ENCODE results near the gene KDM3A. TPM values are rescaled to one million over a fixed set of nuclear protein-coding genes. Genes with fewer than 3 reads are reported as not detected.

The KDM3A gene
- total RNA-seq, 1 donor from 2014 or later: 46.0 TPM

- peaks cover 8% of the 10 kb centered on the region for H3K9me3 Mint-ChIP-seq
- TF ChIP-seq, protein P1, sequence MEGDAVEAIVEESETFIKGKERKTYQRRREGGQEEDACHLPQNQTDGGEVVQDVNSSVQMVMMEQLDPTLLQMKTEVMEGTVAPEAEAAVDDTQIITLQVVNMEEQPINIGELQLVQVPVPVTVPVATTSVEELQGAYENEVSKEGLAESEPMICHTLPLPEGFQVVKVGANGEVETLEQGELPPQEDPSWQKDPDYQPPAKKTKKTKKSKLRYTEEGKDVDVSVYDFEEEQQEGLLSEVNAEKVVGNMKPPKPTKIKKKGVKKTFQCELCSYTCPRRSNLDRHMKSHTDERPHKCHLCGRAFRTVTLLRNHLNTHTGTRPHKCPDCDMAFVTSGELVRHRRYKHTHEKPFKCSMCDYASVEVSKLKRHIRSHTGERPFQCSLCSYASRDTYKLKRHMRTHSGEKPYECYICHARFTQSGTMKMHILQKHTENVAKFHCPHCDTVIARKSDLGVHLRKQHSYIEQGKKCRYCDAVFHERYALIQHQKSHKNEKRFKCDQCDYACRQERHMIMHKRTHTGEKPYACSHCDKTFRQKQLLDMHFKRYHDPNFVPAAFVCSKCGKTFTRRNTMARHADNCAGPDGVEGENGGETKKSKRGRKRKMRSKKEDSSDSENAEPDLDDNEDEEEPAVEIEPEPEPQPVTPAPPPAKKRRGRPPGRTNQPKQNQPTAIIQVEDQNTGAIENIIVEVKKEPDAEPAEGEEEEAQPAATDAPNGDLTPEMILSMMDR (IDR thresholded peaks at IDR 0.05): no peak
- DNase-seq (no peak), ATAC-seq (ENCODE audit: low read depth) (no peak)
- H3K4me1 Mint-ChIP-seq: peaks cover 20% of the 10 kb centered on the region
- intact Hi-C loops (cut with micrococcal nuclease): no loop called here
- CTCF ChIA-PET: no interaction called here
- POLR2A ChIA-PET: no interaction called here
- H3K27me3 Mint-ChIP-seq: peaks cover 5% of the 10 kb centered on the region
- H3K36me3 Mint-ChIP-seq (ENCODE audit: low read depth): no peaks in the 10 kb centered on the region
- H3K27ac Mint-ChIP-seq: no peak overlapping the region
- no peak overlapping the region for H3K4me3 Mint-ChIP-seq
These were observed 30.6 kb upstream of the KDM3A start for GRCh38 chr2:86410581-86410980.

DNA sequence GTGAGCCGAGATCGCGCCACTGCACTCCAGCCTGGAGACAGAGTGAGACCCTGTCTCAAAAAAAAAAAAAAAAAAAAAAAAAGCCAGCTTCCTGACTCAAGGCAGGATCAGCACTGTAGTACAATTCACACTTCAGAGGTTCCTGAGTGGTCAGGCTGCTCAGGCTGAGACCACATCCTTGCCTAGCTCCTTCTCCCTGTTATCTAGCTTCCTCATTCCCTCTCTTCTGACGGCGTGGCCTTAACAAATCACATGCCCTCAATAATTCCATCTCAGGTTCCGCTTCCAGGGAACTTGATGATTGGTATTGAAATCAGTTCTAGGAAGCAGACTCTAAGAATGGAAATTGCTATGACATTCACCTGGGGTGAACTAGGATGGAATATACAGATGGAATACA is 29.8 kb upstream of the KDM3A start:
- POLR2A ChIA-PET: no interaction called here

GRCh38 chr2:86412007-86412406 is 29.2 kb upstream of the KDM3A start:
- H3K36me3 Mint-ChIP-seq (ENCODE audit: low read depth): no peaks in the 10 kb centered on the region
- TF ChIP-seq, protein P1 (IDR thresholded peaks at IDR 0.05): no peak
- H3K4me3 Mint-ChIP-seq: no peak overlapping the region
- H3K4me1 Mint-ChIP-seq: peaks cover 28% of the 10 kb centered on the region
- H3K9me3 Mint-ChIP-seq: peaks cover 8% of the 10 kb centered on the region
- intact Hi-C loops (cut with micrococcal nuclease): no loop called here
- peaks cover 7% of the 10 kb centered on the region for H3K27me3 Mint-ChIP-seq
- CTCF ChIA-PET: no interaction called here
- POLR2A ChIA-PET: no interaction called here
- DNase-seq (no peak), ATAC-seq (ENCODE audit: low read depth) (no peak)
- H3K27ac Mint-ChIP-seq: no peak overlapping the region

More for the DNA sequence above, 29.8 kb upstream of the KDM3A start:
- H3K36me3 Mint-ChIP-seq (ENCODE audit: low read depth): no peaks in the 10 kb centered on the region
- no peak for DNase-seq
- TF ChIP-seq, protein P1 (IDR thresholded peaks at IDR 0.05): no peak
- CTCF ChIA-PET: no interaction called here
- intact Hi-C loops (cut with micrococcal nuclease): no loop called here
- no peak for ATAC-seq (ENCODE audit: low read depth)
- peaks cover 7% of the 10 kb centered on the region for H3K27me3 Mint-ChIP-seq
- no peak overlapping the region for H3K4me3 Mint-ChIP-seq
- peaks cover 26% of the 10 kb centered on the region for H3K4me1 Mint-ChIP-seq
- peaks cover 8% of the 10 kb centered on the region for H3K9me3 Mint-ChIP-seq
- H3K27ac Mint-ChIP-seq: no peak overlapping the region

GRCh38 chr2:86413296-86414094 is 27.7 kb upstream of the KDM3A start:
- H3K4me1 Mint-ChIP-seq: peaks cover 28% of the 10 kb centered on the region
- ATAC-seq (ENCODE audit: low read depth) (no peak), DNase-seq (no peak)
- CTCF ChIA-PET: no interaction called here
- peaks cover 8% of the 10 kb centered on the region for H3K9me3 Mint-ChIP-seq
- intact Hi-C loops (cut with micrococcal nuclease): no loop called here
- peak overlapping the region; percentile 36 for H3K27ac Mint-ChIP-seq
- H3K27me3 Mint-ChIP-seq: peaks cover 7% of the 10 kb centered on the region
- TF ChIP-seq, protein P1 (IDR thresholded peaks at IDR 0.05): no peak
- peak overlapping the region; percentile 9 for H3K4me3 Mint-ChIP-seq
- H3K36me3 Mint-ChIP-seq (ENCODE audit: low read depth): no peaks in the 10 kb centered on the region
- POLR2A ChIA-PET: no interaction called here

DNA sequence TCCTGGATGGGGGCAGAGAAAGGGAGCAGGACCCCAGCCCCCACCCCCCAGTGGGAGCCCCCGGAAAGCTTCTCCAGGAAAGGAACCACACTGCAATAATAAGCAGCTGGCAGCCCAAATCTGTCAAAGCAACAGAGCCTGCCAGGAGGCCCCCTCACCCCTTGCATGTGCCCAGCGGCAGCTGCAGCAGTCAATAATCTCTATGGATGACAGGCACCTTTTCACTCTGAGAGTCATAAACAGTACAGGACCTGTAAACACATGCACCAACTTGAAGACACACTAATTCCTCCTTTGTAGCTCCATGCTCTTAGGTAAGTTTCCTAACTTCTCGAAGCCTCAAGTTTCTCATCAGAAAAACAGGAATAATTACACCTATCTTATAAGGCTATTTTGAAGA is 26.2 kb upstream of the KDM3A start:
- ChIA-PET CTCF (interaction anchor here (0.6 kb wide), 1 partner anchor 43 kb away, joined by 6 read pairs; no protein-coding TSS in a partner anchor), POLR2A (no interaction called here)
- H3K4me3 Mint-ChIP-seq: no peak overlapping the region

More for the DNA sequence above, 26.2 kb upstream of the KDM3A start:
- peaks cover 10% of the 10 kb centered on the region for H3K27me3 Mint-ChIP-seq
- no peaks in the 10 kb centered on the region for H3K36me3 Mint-ChIP-seq (ENCODE audit: low read depth)
- no peak overlapping the region for H3K27ac Mint-ChIP-seq
- DNase-seq (no peak), ATAC-seq (ENCODE audit: low read depth) (no peak)
- H3K9me3 Mint-ChIP-seq: peaks cover 8% of the 10 kb centered on the region
- TF ChIP-seq, protein P1 (IDR thresholded peaks at IDR 0.05): no peak
- intact Hi-C loops (cut with micrococcal nuclease): no loop called here
- peaks cover 28% of the 10 kb centered on the region for H3K4me1 Mint-ChIP-seq

Measured in activated B cell treated with CpG ODN at 0.5 μM for 24 hours (primary cell).